Right atrium auricular region (tissue), 2 donors: ENCODE results near the gene FAM118A. TPM values are rescaled to one million over a fixed set of nuclear protein-coding genes. Genes with fewer than 3 reads are reported as not detected.

Experiments used
- DNase-seq: peaks from one replicate; pipeline ENCODE4 v3.0.0-alpha.2; 2019; ENCODE audit warnings: low spot score
- H3K27ac ChIP-seq, 2 donors: fragments of 200-600 bp; sonication (generic); 1 replicate in 1 of 2; 2 replicates in 1 of 2; pipeline ENCODE4 v1.5.1; 2016 to 2019
- H3K27me3 ChIP-seq, 2 donors: fragments of 200-600 bp; sonication (generic); one replicate each; pipeline versions ENCODE4 v1.5.1 to v1.6.0; 2017 to 2019
- H3K36me3 ChIP-seq: fragments of 200-600 bp; sonication (generic); one replicate; pipeline ENCODE4 v1.5.1; 2016
- H3K4me1 ChIP-seq, 2 donors: fragments of 200-600 bp; sonication (generic); one replicate each; pipeline versions ENCODE4 v1.5.1 to v1.6.0; 2017 to 2019
- H3K4me3 ChIP-seq, 2 donors: fragments of 200-600 bp; sonication (generic); 1 replicate in 1 of 2; 2 replicates in 1 of 2; pipeline ENCODE4 v1.5.1; 2017 to 2019; ENCODE audit warnings: mild to moderate bottlenecking in 1 of 2, moderate library complexity in 1 of 2
- H3K9me3 ChIP-seq, 2 donors: fragments of 200-600 bp; sonication (generic); one replicate each; pipeline ENCODE4 v1.5.1; 2019
- total RNA-seq, 2 donors: library from RNA; depleted of rRNA; stranded (reverse); fragments of >200 nt; gene quantifications; one replicate each; pipeline ENCODE4 v1.1.0, GENCODE V29; 2016
- TF ChIP-seq, protein P1 (sequence below), 2 donors: fragments of 200-600 bp; sonication (generic); IDR thresholded peaks; one replicate each; pipeline ENCODE4 v1.5.1; 2019; ENCODE audit warnings: antibody characterized with exemption in 2 of 2

FAM118A gene
- total RNA-seq, 2 donors from 2014 or later = 11.6 to 12.4 TPM

DNA sequence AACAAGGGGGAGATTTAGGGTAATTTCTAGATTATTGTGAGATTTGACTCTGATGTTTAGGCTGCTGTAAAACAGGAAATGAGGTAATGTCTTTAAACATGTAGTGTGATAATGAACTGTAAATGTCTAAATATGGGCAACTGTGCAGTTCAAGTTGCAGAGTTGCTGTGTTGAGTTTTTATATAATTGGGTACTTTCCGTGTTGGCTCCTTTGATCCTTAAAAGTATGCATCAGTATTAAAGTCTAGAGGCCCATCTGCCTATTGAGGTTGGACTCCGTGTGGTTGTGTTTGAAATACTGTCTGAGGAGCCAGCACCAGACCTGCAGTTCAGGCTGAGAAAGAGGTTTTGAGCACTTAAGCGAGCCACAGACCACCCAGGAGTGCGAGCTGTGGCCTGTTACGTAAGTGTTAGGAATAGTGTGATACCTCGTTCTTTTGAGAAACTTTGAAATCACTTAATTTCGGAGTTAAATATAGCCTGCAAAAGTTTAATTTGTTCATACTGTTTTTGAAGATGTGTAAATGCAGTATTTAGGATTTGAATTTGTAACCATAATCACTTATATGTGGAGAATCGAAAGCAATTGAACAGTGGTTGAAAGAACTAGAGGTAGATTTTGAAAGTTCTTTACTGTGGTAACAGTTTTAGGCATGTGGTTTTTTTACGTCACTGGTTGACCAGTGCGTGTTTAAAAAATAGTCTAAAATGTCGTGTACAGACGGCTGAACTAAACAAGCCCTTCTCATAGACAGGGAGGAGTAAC lies 9.0 kb downstream of the FAM118A start:
- peaks cover 8% of the 10 kb centered on the region for H3K36me3 ChIP-seq
- no peaks in the 10 kb centered on the region for H3K9me3 ChIP-seq
- H3K27ac ChIP-seq = peak overlapping the region; percentile 84
- DNase-seq = no peak
- H3K4me1 ChIP-seq = peaks cover 0 to 56% of the 10 kb centered on the region in 2 donors
- TF ChIP-seq, protein P1, sequence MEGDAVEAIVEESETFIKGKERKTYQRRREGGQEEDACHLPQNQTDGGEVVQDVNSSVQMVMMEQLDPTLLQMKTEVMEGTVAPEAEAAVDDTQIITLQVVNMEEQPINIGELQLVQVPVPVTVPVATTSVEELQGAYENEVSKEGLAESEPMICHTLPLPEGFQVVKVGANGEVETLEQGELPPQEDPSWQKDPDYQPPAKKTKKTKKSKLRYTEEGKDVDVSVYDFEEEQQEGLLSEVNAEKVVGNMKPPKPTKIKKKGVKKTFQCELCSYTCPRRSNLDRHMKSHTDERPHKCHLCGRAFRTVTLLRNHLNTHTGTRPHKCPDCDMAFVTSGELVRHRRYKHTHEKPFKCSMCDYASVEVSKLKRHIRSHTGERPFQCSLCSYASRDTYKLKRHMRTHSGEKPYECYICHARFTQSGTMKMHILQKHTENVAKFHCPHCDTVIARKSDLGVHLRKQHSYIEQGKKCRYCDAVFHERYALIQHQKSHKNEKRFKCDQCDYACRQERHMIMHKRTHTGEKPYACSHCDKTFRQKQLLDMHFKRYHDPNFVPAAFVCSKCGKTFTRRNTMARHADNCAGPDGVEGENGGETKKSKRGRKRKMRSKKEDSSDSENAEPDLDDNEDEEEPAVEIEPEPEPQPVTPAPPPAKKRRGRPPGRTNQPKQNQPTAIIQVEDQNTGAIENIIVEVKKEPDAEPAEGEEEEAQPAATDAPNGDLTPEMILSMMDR (IDR thresholded peaks at IDR 0.05) = no peak
- H3K4me3 ChIP-seq = no peak overlapping the region
- no peaks in the 10 kb centered on the region for H3K27me3 ChIP-seq

DNA sequence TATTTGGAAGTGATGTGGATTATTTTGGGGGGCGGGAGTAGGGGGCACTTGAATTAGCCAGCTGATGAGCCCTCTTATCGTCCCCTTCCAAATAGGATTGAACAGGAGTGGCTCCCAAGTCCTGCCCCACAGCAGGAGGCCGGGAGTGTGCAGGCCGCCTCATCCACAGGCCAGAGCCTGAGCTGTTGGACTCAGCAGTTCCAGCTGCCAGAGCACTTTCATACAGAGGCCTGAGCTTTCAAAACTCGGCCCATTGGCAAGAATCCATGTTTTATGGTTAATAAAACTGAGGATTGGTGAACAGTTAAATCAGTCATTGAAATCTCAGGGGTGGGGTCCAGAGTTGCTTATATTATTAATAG lies 9.6 kb downstream of the FAM118A start:
- Histone ChIP-seq H3K4me3 (no peak overlapping the region), H3K27ac (peak overlapping the region; percentile 84), H3K4me1 (peaks cover 0 to 53% of the 10 kb centered on the region in 2 donors), H3K27me3 (no peaks in the 10 kb centered on the region), H3K36me3 (peaks cover 14% of the 10 kb centered on the region), H3K9me3 (no peaks in the 10 kb centered on the region)
- TF ChIP-seq, protein P1 (IDR thresholded peaks at IDR 0.05) = no peak
- DNase-seq = no peak

DNA sequence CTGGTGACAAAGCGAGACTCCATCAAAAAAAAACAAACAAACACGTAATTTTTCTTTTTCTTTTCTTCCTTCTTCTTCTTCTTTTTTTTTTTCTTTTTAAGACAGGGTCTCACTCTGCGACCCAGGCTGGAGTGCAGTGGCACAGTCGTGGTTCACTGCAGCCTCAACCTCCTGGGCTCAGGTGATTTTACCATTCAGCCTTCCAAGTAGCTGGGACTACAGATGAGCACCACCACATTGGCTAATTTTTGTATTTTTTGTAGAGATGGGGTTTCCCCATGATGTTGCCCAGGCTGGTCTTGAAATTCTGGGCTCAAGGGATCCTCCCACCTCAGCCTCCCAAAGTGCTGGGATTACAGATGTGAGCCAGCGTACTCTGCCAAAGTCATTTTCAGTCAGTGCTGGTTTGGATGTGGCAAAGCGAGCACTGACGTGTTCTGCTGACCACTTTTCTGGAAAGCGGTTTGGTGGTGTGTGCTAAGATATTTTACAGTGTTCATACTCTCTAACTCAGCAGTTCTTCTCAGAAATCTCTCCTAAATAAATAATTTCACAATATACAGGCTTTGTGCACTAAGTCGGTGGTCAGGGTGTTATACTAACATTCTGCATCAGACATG lies 10.7 kb downstream of the FAM118A start:
- H3K4me1 ChIP-seq = peaks cover 0 to 48% of the 10 kb centered on the region in 2 donors
- no peak overlapping the region for H3K4me3 ChIP-seq

DNA sequence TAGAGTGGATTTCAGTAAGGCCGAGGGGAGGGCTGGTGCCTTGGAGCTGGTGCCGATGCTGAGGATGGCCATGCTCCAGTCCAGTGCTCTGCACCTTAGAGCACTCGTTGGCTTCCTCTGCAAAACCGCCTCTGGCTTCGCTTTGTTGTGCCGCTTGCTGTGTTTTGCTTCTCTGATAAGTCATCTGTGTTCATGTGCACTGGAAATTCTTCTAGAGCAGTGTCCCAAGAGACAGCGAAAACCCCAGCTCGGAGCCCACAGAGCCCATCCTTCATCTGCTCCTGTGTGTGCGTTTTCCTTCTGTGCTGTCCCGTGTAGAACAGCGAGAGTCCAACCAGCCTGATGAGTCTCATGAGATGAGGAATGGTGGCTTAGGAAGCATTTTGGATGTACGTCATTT lies 12.1 kb downstream of the FAM118A start:
- Histone ChIP-seq H3K36me3 (peaks cover 26% of the 10 kb centered on the region), H3K27ac (no peak overlapping the region), H3K4me3 (no peak overlapping the region), H3K4me1 (peaks cover 0 to 40% of the 10 kb centered on the region in 2 donors), H3K9me3 (no peaks in the 10 kb centered on the region), H3K27me3 (no peaks in the 10 kb centered on the region)
- DNase-seq = no peak
- TF ChIP-seq, protein P1 (IDR thresholded peaks at IDR 0.05) = no peak

More for the DNA sequence above, 10.7 kb downstream of the FAM118A start:
- TF ChIP-seq, protein P1 (IDR thresholded peaks at IDR 0.05) = no peak
- no peaks in the 10 kb centered on the region for H3K9me3 ChIP-seq
- no peaks in the 10 kb centered on the region for H3K27me3 ChIP-seq
- H3K27ac ChIP-seq = peak overlapping the region; percentile 84
- peak; percentile 69 for DNase-seq
- H3K36me3 ChIP-seq = peaks cover 19% of the 10 kb centered on the region

DNA sequence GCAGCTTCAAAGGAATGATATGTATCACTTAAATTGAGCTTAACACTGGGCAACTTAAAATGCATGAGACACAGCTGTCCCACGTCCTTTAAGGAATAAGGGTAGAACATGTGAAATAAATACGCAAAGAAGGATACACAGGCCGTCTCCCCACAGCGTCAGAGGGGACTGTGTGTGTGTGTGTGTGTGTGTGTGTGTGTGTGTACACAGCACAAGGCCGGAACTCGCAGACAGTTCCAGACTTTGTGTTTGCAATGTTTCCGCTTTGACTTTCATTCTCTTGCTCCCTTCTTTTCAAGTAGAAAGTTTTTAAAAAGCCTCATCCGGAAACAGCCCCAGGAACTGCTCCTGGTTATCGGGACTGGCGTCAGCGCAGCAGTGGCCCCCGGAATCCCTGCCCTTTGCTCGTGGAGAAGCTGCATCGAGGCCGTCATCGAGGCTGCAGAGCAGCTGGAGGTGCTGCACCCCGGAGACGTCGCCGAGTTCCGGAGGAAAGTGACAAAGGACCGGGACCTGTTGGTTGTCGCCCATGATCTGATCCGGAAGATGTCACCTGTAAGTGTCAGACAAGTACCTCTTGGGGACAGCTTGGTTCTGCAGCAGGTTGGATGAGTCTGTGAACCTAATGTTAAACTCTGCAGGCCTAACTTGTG lies 13.3 kb downstream of the FAM118A start:
- TF ChIP-seq, protein P1 (IDR thresholded peaks at IDR 0.05) = no peak
- Histone ChIP-seq H3K27ac (no peak overlapping the region), H3K9me3 (no peaks in the 10 kb centered on the region), H3K4me3 (no peak overlapping the region), H3K36me3 (peaks cover 34% of the 10 kb centered on the region), H3K4me1 (peaks cover 0 to 28% of the 10 kb centered on the region in 2 donors), H3K27me3 (no peaks in the 10 kb centered on the region)
- no peak for DNase-seq
